GM12878 (cell line): ENCODE results near the gene CERK. TPM values are rescaled to one million over a fixed set of nuclear protein-coding genes. Genes with fewer than 3 reads are reported as not detected.
A peak's percentile ranks its signal among the peaks of the same experiment; 100 is the strongest.
"Not testable (repeated sequence)": the region's sequence is repeated elsewhere in the genome, so short reads cannot be mapped to it uniquely, and the experiment has no call there.

Experiments used
- ATAC-seq: fragments of 200-7000 bp; cut with Tn5 transposase; 3 replicates; pipeline ENCODE4 v1.9.1; 2020; ENCODE audit warnings: mild to moderate bottlenecking, moderate library complexity
- BruUV-seq: library from RNA; stranded (reverse); fragments of 400-500 nt; replicated peaks from 2 replicates; lab custom pipeline; 2021; lab: Mats Ljungman, UMichigan
- CTCF ChIA-PET: fragments of 300-600 bp; sonication (Branson Sonifier 250); formaldehyde crosslinking; extraction: SDS; loops from one replicate; lab custom pipeline; 2021; ENCODE audit warnings: inconsistent platforms; lab: Yijun Ruan, JAX
- POLR2A ChIA-PET: fragments of 350-600 bp; formaldehyde crosslinking; extraction: SDS; loops from one replicate; lab custom pipeline; 2021; ENCODE audit warnings: inconsistent platforms; lab: Charles Lee
- RAD21 ChIA-PET: fragments of 300-600 bp; sonication (Branson Sonifier 250); formaldehyde crosslinking; loops from one replicate; lab custom pipeline; 2023; ENCODE audit warnings: antibody characterized with exemption; ENCODE audit not compliant: unreplicated experiment; lab: Charles Lee
- SMC1A ChIA-PET: fragments of 300-600 bp; sonication (Branson Sonifier 250); formaldehyde crosslinking; loops from one replicate; lab custom pipeline; 2023; ENCODE audit not compliant: unreplicated experiment, uncharacterized antibody; lab: Charles Lee
- DNase-seq: peaks from one replicate; pipeline ENCODE4 v3.0.0-alpha.2; 2011; ENCODE audit warnings: low read depth, low spot score
- FAIRE-seq: peaks from 3 replicates; lab custom pipeline; 2011; peaks lifted over from hg19 to GRCh38; lab: Jason Lieb, UNC
- H2AFZ ChIP-seq: 2 replicates; pipeline ENCODE4 v1.6.0; 2011; ENCODE audit warnings: low read depth, low read length, control low read depth; ENCODE audit not compliant: control insufficient read depth
- H3K27ac ChIP-seq: 2 replicates; pipeline ENCODE4 v1.5.1; 2011; ENCODE audit warnings: control low read depth; ENCODE audit not compliant: control insufficient read depth, insufficient read depth
- H3K27me3 ChIP-seq, 2 experiments: replicated peaks in 1 of 2; 2 replicates each; pipeline versions ENCODE4 v1.6.0 to v1.6.1; 2011; ENCODE audit warnings: low read length in 1 of 2; ENCODE audit not compliant: control insufficient read depth in 2 of 2, insufficient read depth in 2 of 2
- H3K36me3 ChIP-seq, 2 experiments: 2 replicates each; pipeline ENCODE4 v1.5.1; 2011; ENCODE audit warnings: low read length in 1 of 2; ENCODE audit not compliant: control insufficient read depth in 2 of 2, insufficient read depth in 2 of 2
- H3K4me1 ChIP-seq: 2 replicates; pipeline ENCODE4 v1.6.1; 2011; ENCODE audit warnings: mild to moderate bottlenecking, low read length, moderate library complexity, mixed read lengths; ENCODE audit not compliant: control insufficient read depth, insufficient read depth
- H3K4me2 ChIP-seq: 2 replicates; pipeline ENCODE4 v1.6.0; 2011; ENCODE audit warnings: control low read depth; ENCODE audit not compliant: control insufficient read depth, insufficient read depth
- H3K4me3 ChIP-seq: fragments of 200-600 bp; sonication (generic); 2 replicates; pipeline ENCODE4 v1.5.1; 2016
- H3K79me2 ChIP-seq: 2 replicates; pipeline ENCODE4 v1.6.0; 2011; ENCODE audit warnings: low read length; ENCODE audit not compliant: control insufficient read depth, insufficient read depth
- H3K9ac ChIP-seq: 2 replicates; pipeline ENCODE4 v1.8.0; 2011; ENCODE audit warnings: low read length, control low read depth, mixed read lengths; ENCODE audit not compliant: control insufficient read depth, insufficient read depth
- H3K9me3 ChIP-seq: replicated peaks from 3 replicates; pipeline ENCODE4 v1.5.1; 2011; ENCODE audit warnings: mild to moderate bottlenecking, low read length; ENCODE audit not compliant: control insufficient read depth, insufficient read depth
- H4K20me1 ChIP-seq: 2 replicates; pipeline ENCODE4 v1.6.0; 2011; ENCODE audit not compliant: control insufficient read depth, insufficient read depth
- ATF7 ChIP-seq: fragments of 450-650 bp; IDR thresholded peaks from 2 replicates; pipeline ENCODE4 v1.6.1; 2016; ENCODE audit warnings: low read depth, mild to moderate bottlenecking
- NR2C2 ChIP-seq: IDR thresholded peaks from 2 replicates; pipeline ENCODE4 v1.6.1; 2011; ENCODE audit warnings: borderline replicate concordance, low read depth; ENCODE audit not compliant: control insufficient read depth, insufficient read length
- SIX5 ChIP-seq: IDR thresholded peaks from 2 replicates; pipeline ENCODE4 v1.6.1; 2011; ENCODE audit warnings: mild to moderate bottlenecking, low read depth, low read length, moderate library complexity; ENCODE audit not compliant: severe bottlenecking
- SPI1 ChIP-seq: IDR thresholded peaks from 2 replicates; pipeline ENCODE4 v1.6.1; 2011; ENCODE audit warnings: low read depth, mild to moderate bottlenecking, low read length, moderate library complexity, borderline replicate concordance; ENCODE audit not compliant: insufficient read depth
- WGBS: methylation state at CpG from one replicate; pipeline ENCODE4 v1.1.6; 2016; ENCODE audit warnings: low lambda C conversion rate; ENCODE audit not compliant: insufficient replicate concordance, insufficient coverage; ENCODE audit errors: missing lambda C conversion rate; 5-methylcytosine and 5-hydroxymethylcytosine counted together
- in situ Hi-C: fragments of 300-500 bp; cut with MboI; formaldehyde crosslinking; loops from 9 replicates; pipeline ENCODE4 v1.14.3; 2018; ENCODE audit warnings: mixed read lengths
- intact Hi-C: fragments of 100-400 bp; cut with micrococcal nuclease; formaldehyde crosslinking; loops from one replicate; pipeline ENCODE4 v1.14.2; 2022; ENCODE audit not compliant: unreplicated experiment
- polyA plus RNA-seq, 11 experiments: library from polyadenylated mRNA; depleted of rRNA in 4 of 11; unstranded in 6 of 11; stranded (reverse) in 5 of 11; fragments of >200 nt; fragmentation: Nextera tagmentation in 4 of 11; fragmentation: Illumina TruSeq in 1 of 11; extraction: Ambion mirVana in 4 of 11; extraction: Trizol in 1 of 11; gene quantifications; 1 replicate in 1 of 11; 2 replicates in 10 of 11; pipeline versions ENCODE4 v1.2.1 to v1.2.3, GENCODE V29; 2011 to 2016; ENCODE audit warnings: inconsistent platforms in 2 of 11, missing spikeins in 2 of 11, low read depth in 1 of 11
- total RNA-seq, 4 experiments: library from RNA; depleted of rRNA in 3 of 4; stranded (reverse); fragments of >200 nt in 3 of 4; fragmentation: Illumina TruSeq in 1 of 4; extraction: Trizol in 1 of 4; gene quantifications; 2 replicates each; pipeline versions ENCODE4 v1.2.1 to v1.2.3, GENCODE V29; 2013 to 2021

Gene CERK
- total and polyA plus RNA-seq, 10 of the 15 experiments (the other 5 are each of a cell fraction or from before 2014, with no cell fraction given): 4.0 to 41.1 (median 30.2) TPM

GRCh38 chr22:46734213-46734722, 3.8 kb downstream of the CERK start:
- WGBS: 80% methylated on average over 12 of the region's 12 CpGs
- TF ChIP-seq SPI1: peak; percentile 17; the same call in 1 of the 2 replicates
- BruUV-seq, H3K27ac ChIP-seq, FAIRE-seq, ATAC-seq, DNase-seq, H4K20me1 ChIP-seq, H3K9me3 ChIP-seq, in situ Hi-C loops, H3K36me3 ChIP-seq, H3K27me3 ChIP-seq, RAD21 ChIA-PET, H2AFZ ChIP-seq, H3K9ac ChIP-seq, POLR2A ChIA-PET, intact Hi-C loops: not testable (repeated sequence)
- ChIA-PET SMC1A (interaction anchor here (0.6 to 2.2 kb wide), 3 partner anchors 15 to 171 kb away, joined by 3 to 6 read pairs (median 3); no protein-coding TSS in a partner anchor), CTCF (interaction anchor here (1.2 kb wide), 1 partner anchor 24 kb away, joined by 3 read pairs; no protein-coding TSS in a partner anchor)
- H3K4me1 ChIP-seq: peaks cover 30% of the 10 kb centered on the region
- peak overlapping the region; percentile 67 for H3K4me2 ChIP-seq
- H3K4me3 ChIP-seq: peak overlapping the region; percentile 96; the same call in 1 of the 2 replicates
- peaks cover 47% of the 10 kb centered on the region for H3K79me2 ChIP-seq

- no peak for DNase-seq
These were observed 5.5 kb downstream of the CERK start for GRCh38 chr22:46732513-46732912.

More at GRCh38 chr22:46732513-46732912, 5.5 kb downstream of the CERK start:
- H3K36me3 ChIP-seq: peaks cover 0 to 12% of the 10 kb centered on the region in 2 experiments; a peak in 2 of 4 replicates
- no peak overlapping the region for H3K4me2 ChIP-seq
- no peak overlapping the region for H2AFZ ChIP-seq
- TF ChIP-seq NR2C2 (no peak), SIX5 (no peak), ATF7 (no peak)
- ChIA-PET CTCF (no interaction called here), SMC1A (interaction anchor here (1.7 kb wide), 1 partner anchor 30 kb away, joined by 4 read pairs; the partner anchor contains the start of gene TBC1D22A), RAD21 (no interaction called here), POLR2A (no interaction called here)
- no peak overlapping the region for H3K27ac ChIP-seq
- no TSS peak for BruUV-seq
- H3K4me3 ChIP-seq: no peak overlapping the region
- intact Hi-C loops (no loop called here), in situ Hi-C loops (no loop called here)
- peaks cover 26% of the 10 kb centered on the region for H3K4me1 ChIP-seq
- ATAC-seq (no peak), FAIRE-seq (no peak)
- peaks cover 3% of the 10 kb centered on the region; the same call in 1 of the 2 replicates for H4K20me1 ChIP-seq
- no peaks in the 10 kb centered on the region for H3K9me3 ChIP-seq
- peaks cover 50% of the 10 kb centered on the region for H3K79me2 ChIP-seq
- no peak overlapping the region for H3K9ac ChIP-seq
- no peaks in the 10 kb centered on the region for H3K27me3 ChIP-seq
- WGBS: 98% methylated on average over 7 of the region's 7 CpGs
